CD4-positive, alpha-beta T cell (primary cell): ENCODE data around the gene GPRC5B. TPM values are rescaled to one million over a fixed set of nuclear protein-coding genes. Genes with fewer than 3 reads are reported as not detected.

Experiments used
- ATAC-seq: fragments of 200-7000 bp; cut with Tn5 transposase; one replicate; pipeline ENCODE4 v1.10.0; 2022; ENCODE audit warnings: mild to moderate bottlenecking; ENCODE audit not compliant: poor library complexity
- CTCF ChIA-PET: fragments of 350-600 bp; sonication (Branson Sonifier 250); formaldehyde crosslinking; loops from one replicate; lab custom pipeline; 2021; ENCODE audit warnings: antibody characterized with exemption, inconsistent platforms; lab: Charles Lee
- POLR2A ChIA-PET: fragments of 350-600 bp; sonication (Branson Sonifier 250); formaldehyde crosslinking; loops from one replicate; lab custom pipeline; 2021; ENCODE audit warnings: antibody characterized with exemption, inconsistent platforms; lab: Charles Lee
- DNase-seq, 14 experiments: peaks; one replicate each; pipeline ENCODE4 v3.0.0-alpha.2; 2013 to 2020; ENCODE audit warnings: mixed read lengths in 2 of 14
- H3K27ac ChIP-seq, 2 donors: one replicate each; pipeline versions ENCODE4 v1.5.1 to v1.7.0; 2013; ENCODE audit warnings: low read length in 2 of 2, low read depth in 1 of 2, mild to moderate bottlenecking in 1 of 2
- H3K27me3 ChIP-seq, 2 experiments: 1 replicate in 1 of 2; 2 replicates in 1 of 2; pipeline versions ENCODE4 v1.6.1 to v1.7.0; 2013; ENCODE audit warnings: low read length in 2 of 2, control low read depth in 1 of 2, mild to moderate bottlenecking in 1 of 2, moderate library complexity in 1 of 2; ENCODE audit not compliant: insufficient read depth in 2 of 2, control insufficient read depth in 1 of 2
- H3K36me3 ChIP-seq: one replicate; pipeline ENCODE4 v1.6.1; 2013; ENCODE audit warnings: low read length, control low read depth; ENCODE audit not compliant: insufficient read depth
- H3K4me1 ChIP-seq: one replicate; pipeline ENCODE4 v1.6.1; 2013; ENCODE audit warnings: low read length, control low read depth; ENCODE audit not compliant: insufficient read depth
- H3K4me3 ChIP-seq: one replicate; pipeline ENCODE4 v1.5.1; 2013; ENCODE audit warnings: mild to moderate bottlenecking, low read length, moderate library complexity
- H3K9me3 ChIP-seq, 2 experiments: 1 replicate in 1 of 2; 2 replicates in 1 of 2; pipeline versions ENCODE4 v1.6.1 to v1.7.0; 2013; ENCODE audit warnings: low read length in 2 of 2, mild to moderate bottlenecking in 2 of 2, control low read depth in 1 of 2, moderate library complexity in 1 of 2; ENCODE audit not compliant: control insufficient read depth in 1 of 2, insufficient read depth in 1 of 2
- H3K27ac Mint-ChIP-seq: one replicate; pipeline ENCODE4 v1.8.0; 2020; ENCODE audit warnings: mixed read lengths
- H3K27me3 Mint-ChIP-seq: one replicate; pipeline ENCODE4 v1.8.0; 2021; ENCODE audit warnings: mixed read lengths
- H3K36me3 Mint-ChIP-seq: one replicate; pipeline ENCODE4 v1.8.0; 2021; ENCODE audit warnings: low read depth, mixed read lengths
- H3K4me1 Mint-ChIP-seq: one replicate; pipeline ENCODE4 v1.8.0; 2021; ENCODE audit warnings: low read depth, mixed read lengths
- H3K4me3 Mint-ChIP-seq: one replicate; pipeline ENCODE4 v1.8.0; 2020; ENCODE audit warnings: mild to moderate bottlenecking, mixed read lengths
- H3K9me3 Mint-ChIP-seq: one replicate; pipeline ENCODE4 v1.8.0; 2020; ENCODE audit warnings: mixed read lengths
- intact Hi-C, 2 experiments: fragments of 100-400 bp; cut with DNase I in 1 of 2; cut with micrococcal nuclease in 1 of 2; formaldehyde crosslinking; loops; one replicate each; pipeline versions ENCODE4 v1.15.1 to v1.9.0; 2023 to 2025; cut with DNase I, micrococcal nuclease
- total RNA-seq, 174 experiments: library from RNA in 2 of 174; stranded (reverse) in 2 of 174; gene quantifications; one replicate each; pipeline ENCODE4 v1.2.3 and lab custom pipeline; 2021 to 2026
- TF ChIP-seq, protein P1 (sequence below): fragments of 200-600 bp; IDR thresholded peaks from one replicate; pipeline ENCODE4 v1.8.0; 2022; ENCODE audit warnings: antibody characterized with exemption, mild to moderate bottlenecking

Gene GPRC5B
- total RNA-seq, 2 experiments from 2014 or later: 0.47 to 0.75 TPM

- no peak for ATAC-seq
- intact Hi-C loops: no loop called here
- H3K36me3 Mint-ChIP-seq: no peaks in the 10 kb centered on the region
- no peak overlapping the region for H3K4me3 Mint-ChIP-seq
- POLR2A ChIA-PET: no interaction called here
- CTCF ChIA-PET: interaction anchor here (1.7 kb wide), 1 partner anchor 31 kb away, joined by 4 read pairs; no protein-coding TSS in a partner anchor
- Histone ChIP-seq H3K9me3 (no peaks in the 10 kb centered on the region), H3K27me3 (no peaks in the 10 kb centered on the region), H3K4me3 (no peak overlapping the region), H3K36me3 (no peaks in the 10 kb centered on the region), H3K27ac (no peak overlapping the region), H3K4me1 (no peaks in the 10 kb centered on the region)
- DNase-seq: no peak
- TF ChIP-seq, protein P1, sequence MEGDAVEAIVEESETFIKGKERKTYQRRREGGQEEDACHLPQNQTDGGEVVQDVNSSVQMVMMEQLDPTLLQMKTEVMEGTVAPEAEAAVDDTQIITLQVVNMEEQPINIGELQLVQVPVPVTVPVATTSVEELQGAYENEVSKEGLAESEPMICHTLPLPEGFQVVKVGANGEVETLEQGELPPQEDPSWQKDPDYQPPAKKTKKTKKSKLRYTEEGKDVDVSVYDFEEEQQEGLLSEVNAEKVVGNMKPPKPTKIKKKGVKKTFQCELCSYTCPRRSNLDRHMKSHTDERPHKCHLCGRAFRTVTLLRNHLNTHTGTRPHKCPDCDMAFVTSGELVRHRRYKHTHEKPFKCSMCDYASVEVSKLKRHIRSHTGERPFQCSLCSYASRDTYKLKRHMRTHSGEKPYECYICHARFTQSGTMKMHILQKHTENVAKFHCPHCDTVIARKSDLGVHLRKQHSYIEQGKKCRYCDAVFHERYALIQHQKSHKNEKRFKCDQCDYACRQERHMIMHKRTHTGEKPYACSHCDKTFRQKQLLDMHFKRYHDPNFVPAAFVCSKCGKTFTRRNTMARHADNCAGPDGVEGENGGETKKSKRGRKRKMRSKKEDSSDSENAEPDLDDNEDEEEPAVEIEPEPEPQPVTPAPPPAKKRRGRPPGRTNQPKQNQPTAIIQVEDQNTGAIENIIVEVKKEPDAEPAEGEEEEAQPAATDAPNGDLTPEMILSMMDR: no peak
- peaks cover under 1% of the 10 kb centered on the region for H3K27me3 Mint-ChIP-seq
- no peaks in the 10 kb centered on the region for H3K9me3 Mint-ChIP-seq
- no peak overlapping the region for H3K27ac Mint-ChIP-seq
- no peaks in the 10 kb centered on the region for H3K4me1 Mint-ChIP-seq
Observed at GRCh38 chr16:19876501-19877059, 8.1 kb downstream of the GPRC5B start.

GRCh38 chr16:19875900-19876299 lies 8.7 kb downstream of the GPRC5B start:
- Mint-ChIP-seq H3K36me3 (no peaks in the 10 kb centered on the region), H3K9me3 (no peaks in the 10 kb centered on the region), H3K27ac (no peak overlapping the region), H3K27me3 (no peaks in the 10 kb centered on the region), H3K4me1 (no peaks in the 10 kb centered on the region), H3K4me3 (no peak overlapping the region)
- no peaks in the 10 kb centered on the region for H3K27me3 ChIP-seq
- TF ChIP-seq, protein P1: no peak
- H3K36me3 ChIP-seq: no peaks in the 10 kb centered on the region
- no peak overlapping the region for H3K27ac ChIP-seq
- no peaks in the 10 kb centered on the region for H3K9me3 ChIP-seq
- intact Hi-C loops: no loop called here
- DNase-seq (no peak), ATAC-seq (no peak)
- H3K4me3 ChIP-seq: no peak overlapping the region
- H3K4me1 ChIP-seq: no peaks in the 10 kb centered on the region
- ChIA-PET POLR2A (no interaction called here), CTCF (no interaction called here)

DNA sequence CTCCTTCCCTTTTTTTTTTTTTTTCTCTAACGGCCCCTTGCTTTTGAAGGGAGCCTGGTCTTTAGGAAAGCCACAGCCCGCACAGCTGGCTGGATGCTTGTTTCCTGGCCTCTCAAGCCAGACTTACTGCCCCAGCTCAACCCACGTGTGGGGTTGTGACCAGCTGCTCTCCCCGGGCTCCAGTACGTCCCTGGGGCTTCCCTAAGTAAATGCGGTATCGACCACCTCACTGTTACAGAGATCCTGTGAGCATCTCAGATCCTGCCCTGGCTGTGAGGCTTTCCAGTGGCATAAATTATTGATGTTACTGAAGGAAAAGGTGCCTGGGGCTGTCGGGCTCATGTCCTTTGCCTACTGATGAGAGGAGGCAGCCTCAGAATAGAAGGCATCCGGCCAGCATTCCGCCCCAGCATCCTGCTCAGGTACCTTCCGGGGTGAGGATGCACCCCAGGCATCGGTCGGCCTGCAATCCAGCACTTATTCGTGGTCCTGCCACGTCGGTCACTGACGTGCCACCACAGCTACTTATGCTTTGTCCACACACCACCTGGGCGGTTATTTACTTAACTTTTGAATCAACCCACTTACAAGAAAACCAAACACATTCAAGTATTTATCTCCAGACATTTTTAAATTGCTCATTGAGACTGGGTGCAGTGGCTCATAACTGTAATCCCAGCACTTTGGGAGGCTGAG lies 9.6 kb downstream of the GPRC5B start:
- Mint-ChIP-seq H3K9me3 (no peaks in the 10 kb centered on the region), H3K4me3 (no peak overlapping the region), H3K4me1 (no peaks in the 10 kb centered on the region), H3K36me3 (no peaks in the 10 kb centered on the region), H3K27ac (no peak overlapping the region), H3K27me3 (no peaks in the 10 kb centered on the region)
- H3K27me3 ChIP-seq: no peaks in the 10 kb centered on the region
- DNase-seq: no peak
- no peak overlapping the region for H3K4me3 ChIP-seq
- ChIA-PET POLR2A (no interaction called here), CTCF (no interaction called here)
- intact Hi-C loops: no loop called here
- H3K4me1 ChIP-seq: no peaks in the 10 kb centered on the region
- ATAC-seq: no peak
- TF ChIP-seq, protein P1: no peak
- H3K36me3 ChIP-seq: no peaks in the 10 kb centered on the region
- H3K27ac ChIP-seq: no peak overlapping the region
- H3K9me3 ChIP-seq: no peaks in the 10 kb centered on the region
